HepG2 (cell line): ENCODE data around the gene SYDE1. TPM values are rescaled to one million over a fixed set of nuclear protein-coding genes. Genes with fewer than 3 reads are reported as not detected.

Experiments used
- CREB1 ChIP-seq, 2 experiments: fragments of 450-650 bp in 1 of 2; IDR thresholded peaks; 2 replicates each; pipeline ENCODE4 v1.6.1; 2016 to 2017; ENCODE audit warnings: control low read depth in 1 of 2, mild to moderate bottlenecking in 1 of 2, missing compliant biosample characterization in 1 of 2, missing genetic modification characterization in 1 of 2
- HDAC1 ChIP-seq: sonication (generic); formaldehyde crosslinking; IDR thresholded peaks from 2 replicates; pipeline ENCODE4 v1.5.1; 2020; ENCODE audit warnings: mild to moderate bottlenecking, missing genetic modification reagents
- HNRNPH1 ChIP-seq: fragments of 200-400 bp; formaldehyde crosslinking; optimal IDR thresholded peaks from 2 replicates; pipeline ENCODE3; 2017; ENCODE audit warnings: mild to moderate bottlenecking, low read depth, low read length
- MAFG ChIP-seq: sonication (generic); formaldehyde crosslinking; IDR thresholded peaks from 2 replicates; pipeline ENCODE4 v1.5.1; 2020; ENCODE audit warnings: mild to moderate bottlenecking, missing genetic modification reagents
- MLLT10 ChIP-seq: sonication (generic); formaldehyde crosslinking; IDR thresholded peaks from 2 replicates; pipeline ENCODE4 v1.4.0; 2020; ENCODE audit warnings: missing genetic modification reagents
- POLR2AphosphoS5 ChIP-seq: IDR thresholded peaks from 2 replicates; pipeline ENCODE4 v1.6.1; 2012; ENCODE audit warnings: low read depth, low read length
- SMAD9 ChIP-seq: sonication (generic); formaldehyde crosslinking; IDR thresholded peaks from 2 replicates; pipeline ENCODE4 v1.5.1; 2020; ENCODE audit warnings: mild to moderate bottlenecking, missing genetic modification reagents
- SPEN ChIP-seq: sonication (generic); formaldehyde crosslinking; IDR thresholded peaks from 2 replicates; pipeline ENCODE4 v1.5.1; 2020; ENCODE audit warnings: low read depth, mild to moderate bottlenecking, missing genetic modification reagents
- TCF7 ChIP-seq: sonication (generic); IDR thresholded peaks from 2 replicates; pipeline ENCODE4 v1.6.1; 2016; ENCODE audit warnings: antibody characterized with exemption, low read depth
- YEATS4 ChIP-seq: sonication (generic); formaldehyde crosslinking; IDR thresholded peaks from 2 replicates; pipeline ENCODE4 v1.4.0; 2020; ENCODE audit warnings: missing genetic modification reagents, borderline replicate concordance
- ZBTB43 ChIP-seq: sonication (generic); formaldehyde crosslinking; conservative IDR thresholded peaks from 2 replicates; pipeline ENCODE4 v1.4.0; 2020; ENCODE audit warnings: missing genetic modification reagents
- ZMYM2 ChIP-seq: sonication (generic); formaldehyde crosslinking; IDR thresholded peaks from 2 replicates; pipeline ENCODE4 v1.8.0; 2022; ENCODE audit warnings: mild to moderate bottlenecking, missing genetic modification reagents
- ZNF318 ChIP-seq: sonication (generic); formaldehyde crosslinking; IDR thresholded peaks from 2 replicates; pipeline ENCODE4 v1.4.0; 2020; ENCODE audit warnings: mild to moderate bottlenecking, missing genetic modification reagents
- ZNF564 ChIP-seq: sonication (generic); formaldehyde crosslinking; IDR thresholded peaks from 2 replicates; pipeline ENCODE4 v1.8.1; 2023; ENCODE audit warnings: mild to moderate bottlenecking, missing genetic modification reagents
- ZNF670 ChIP-seq: sonication (generic); formaldehyde crosslinking; IDR thresholded peaks from 2 replicates; pipeline ENCODE4 v1.8.0; 2022; ENCODE audit warnings: mild to moderate bottlenecking, missing genetic modification reagents, borderline replicate concordance
- polyA plus RNA-seq, 8 experiments: library from polyadenylated mRNA; depleted of rRNA in 3 of 8; stranded (reverse) in 7 of 8; unstranded in 1 of 8; fragments of >200 nt; fragmentation: Illumina TruSeq in 4 of 8; extraction: Trizol in 4 of 8; gene quantifications; 2 replicates each; pipeline versions ENCODE4 v1.2.1 to v1.2.3, GENCODE V29; 2011 to 2016; ENCODE audit warnings: low read depth in 4 of 8, missing spikeins in 1 of 8, mixed read lengths in 1 of 8; ENCODE audit not compliant: insufficient read depth in 1 of 8
- total RNA-seq, 5 experiments: library from RNA; depleted of rRNA; stranded (reverse); fragments of >200 nt; fragmentation: Illumina TruSeq; extraction: Trizol; gene quantifications; 2 replicates each; pipeline ENCODE4 v1.2.3, GENCODE V29; 2016; ENCODE audit warnings: low read depth in 1 of 5
- TF ChIP-seq, protein P1 (sequence below): sonication (generic); formaldehyde crosslinking; IDR thresholded peaks from 2 replicates; pipeline ENCODE4 v1.4.0; 2020; ENCODE audit warnings: mild to moderate bottlenecking, missing genetic modification reagents
- TF ChIP-seq, protein P2 (sequence below): sonication (generic); formaldehyde crosslinking; conservative IDR thresholded peaks from 2 replicates; pipeline ENCODE4 v1.4.0; 2020; ENCODE audit warnings: missing genetic modification reagents

Gene SYDE1
- total and polyA plus RNA-seq, 2 of the 13 experiments (the other 11 are each of a cell fraction or from before 2014, with no cell fraction given): 4.3 to 13.6 TPM

- TF ChIP-seq ZNF318 (CRISPR knock-in tag) (no peak), MLLT10 (CRISPR knock-in tag) (no peak), ZNF564 (0 out of 2 replicates have a peak, but pooled peaks have one; percentile 59), ZNF670 (CRISPR knock-in tag) (peak; percentile 87; the same call in 1 of the 2 replicates), YEATS4 (CRISPR knock-in tag) (peak; percentile 98), ZMYM2 (CRISPR knock-in tag) (peak; percentile 69; the same call in 1 of the 2 replicates), SPEN (CRISPR knock-in tag) (peak; percentile 93), MAFG (CRISPR knock-in tag) (no peak), POLR2AphosphoS5 (peak; percentile 69; the same call in 1 of the 2 replicates), CREB1 (IDR thresholded peaks at IDR 0.05) (peak; percentile 94), CREB1 (CRISPR knock-in tag; IDR thresholded peaks at IDR 0.05) (peak; percentile 90), ZBTB43 (CRISPR knock-in tag) (peak; percentile 80), SMAD9 (CRISPR knock-in tag) (0 out of 2 replicates have a peak, but pooled peaks have one; percentile 62), TCF7 (no peak), HDAC1 (peak; percentile 80), HNRNPH1 (no peak)
- TF ChIP-seq, protein P1, sequence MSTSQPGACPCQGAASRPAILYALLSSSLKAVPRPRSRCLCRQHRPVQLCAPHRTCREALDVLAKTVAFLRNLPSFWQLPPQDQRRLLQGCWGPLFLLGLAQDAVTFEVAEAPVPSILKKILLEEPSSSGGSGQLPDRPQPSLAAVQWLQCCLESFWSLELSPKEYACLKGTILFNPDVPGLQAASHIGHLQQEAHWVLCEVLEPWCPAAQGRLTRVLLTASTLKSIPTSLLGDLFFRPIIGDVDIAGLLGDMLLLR (CRISPR knock-in tag): peak; percentile 61; the same call in 1 of the 2 replicates
- TF ChIP-seq, protein P2, sequence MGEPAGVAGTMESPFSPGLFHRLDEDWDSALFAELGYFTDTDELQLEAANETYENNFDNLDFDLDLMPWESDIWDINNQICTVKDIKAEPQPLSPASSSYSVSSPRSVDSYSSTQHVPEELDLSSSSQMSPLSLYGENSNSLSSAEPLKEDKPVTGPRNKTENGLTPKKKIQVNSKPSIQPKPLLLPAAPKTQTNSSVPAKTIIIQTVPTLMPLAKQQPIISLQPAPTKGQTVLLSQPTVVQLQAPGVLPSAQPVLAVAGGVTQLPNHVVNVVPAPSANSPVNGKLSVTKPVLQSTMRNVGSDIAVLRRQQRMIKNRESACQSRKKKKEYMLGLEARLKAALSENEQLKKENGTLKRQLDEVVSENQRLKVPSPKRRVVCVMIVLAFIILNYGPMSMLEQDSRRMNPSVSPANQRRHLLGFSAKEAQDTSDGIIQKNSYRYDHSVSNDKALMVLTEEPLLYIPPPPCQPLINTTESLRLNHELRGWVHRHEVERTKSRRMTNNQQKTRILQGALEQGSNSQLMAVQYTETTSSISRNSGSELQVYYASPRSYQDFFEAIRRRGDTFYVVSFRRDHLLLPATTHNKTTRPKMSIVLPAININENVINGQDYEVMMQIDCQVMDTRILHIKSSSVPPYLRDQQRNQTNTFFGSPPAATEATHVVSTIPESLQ (CRISPR knock-in tag): no peak
These were observed 18.2 kb downstream of the SYDE1 start (continued) for GRCh38 chr19:15125232-15126067.
